Daoy (cell line): ENCODE measurements around the gene SENP6. TPM values are rescaled to one million over a fixed set of nuclear protein-coding genes. Genes with fewer than 3 reads are reported as not detected.

Experiments
- DNase-seq: peaks from one replicate; pipeline ENCODE4 v3.0.0-alpha.2; 2015; ENCODE audit warnings: low read depth
- total RNA-seq: library from RNA; depleted of rRNA; stranded (reverse); fragments of >200 nt; shearing (Covaris generic); gene quantifications from 2 replicates; pipeline ENCODE4 v1.2.3, GENCODE V29; 2014; rRNA removed

The SENP6 gene
- total RNA-seq, 1 experiment from 2014 or later, result 67.4 TPM

DNA sequence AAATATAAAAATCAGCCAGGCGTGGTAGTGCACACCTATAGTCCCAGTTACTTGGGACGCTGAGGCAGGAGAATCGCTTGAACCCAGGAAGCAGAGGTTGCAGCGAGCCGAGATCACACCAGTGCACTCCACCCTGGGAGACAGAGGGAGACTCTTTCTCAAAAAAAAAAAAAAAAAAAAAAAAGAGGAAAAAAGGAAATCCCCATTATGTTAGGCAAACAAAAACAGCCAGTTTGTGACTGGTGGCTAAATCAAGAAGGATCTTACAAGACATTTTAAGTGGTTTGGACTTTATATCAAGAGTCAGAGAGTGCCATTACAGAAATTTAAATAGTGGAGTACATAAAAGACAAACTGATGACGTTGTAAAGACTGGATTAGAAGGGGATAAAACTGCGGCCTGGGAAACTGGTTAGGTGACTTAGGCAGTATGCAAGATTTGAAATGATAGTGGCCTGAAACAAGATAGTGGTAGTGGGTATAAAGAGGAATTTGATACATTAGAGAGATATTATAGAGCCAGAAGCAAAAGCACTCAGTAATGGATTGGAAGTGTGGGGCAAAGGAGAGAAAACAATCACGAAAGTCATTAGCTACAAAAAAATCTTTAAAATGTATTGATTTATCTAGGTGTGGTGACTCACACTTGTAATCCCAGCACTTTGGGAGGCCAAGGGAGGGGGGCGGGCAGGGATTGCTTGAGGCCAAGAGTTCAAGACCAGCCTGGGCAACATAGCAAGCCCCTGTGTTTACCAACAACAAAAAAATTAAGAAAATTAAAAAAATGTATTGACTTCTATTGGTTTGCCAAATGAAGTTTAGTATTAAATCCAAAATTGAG is 145.7 kb downstream of the SENP6 start:
- DNase-seq, result no peak

DNA sequence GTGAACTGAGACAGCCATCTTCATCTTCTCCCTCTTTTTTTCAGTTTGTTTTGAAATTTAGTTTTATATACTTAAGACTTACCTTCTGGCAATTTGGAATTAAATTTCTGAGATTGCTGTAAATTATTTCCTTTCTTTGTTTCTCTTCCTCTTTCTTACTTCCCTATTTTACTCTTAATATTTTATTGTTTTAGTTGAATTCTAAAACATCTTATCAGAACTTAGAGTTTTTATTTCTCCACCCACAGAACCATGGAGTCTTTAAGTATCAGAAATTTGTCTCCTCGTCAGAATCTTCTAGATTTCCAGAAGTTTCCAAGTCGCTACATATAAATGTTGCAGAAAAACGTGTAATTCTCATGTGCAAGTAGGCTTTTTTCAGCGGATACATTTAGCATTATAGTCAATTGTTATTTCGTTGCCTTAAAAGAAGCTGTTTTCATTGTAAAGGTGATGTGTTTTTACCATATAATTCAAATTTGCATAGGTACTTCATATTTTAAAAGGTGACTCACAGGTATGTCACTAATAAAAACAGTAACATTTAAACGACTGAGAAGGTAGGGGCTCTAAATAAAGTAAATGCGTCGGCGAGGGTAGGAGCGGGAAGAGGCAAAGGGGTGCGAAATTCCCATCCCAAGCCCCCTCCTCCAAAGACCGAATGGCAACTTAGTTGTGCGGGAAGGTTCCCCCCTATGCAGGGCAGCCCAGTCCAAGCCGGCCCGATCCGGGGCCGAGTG is 146.5 kb downstream of the SENP6 start:
- DNase-seq, result no peak

DNA sequence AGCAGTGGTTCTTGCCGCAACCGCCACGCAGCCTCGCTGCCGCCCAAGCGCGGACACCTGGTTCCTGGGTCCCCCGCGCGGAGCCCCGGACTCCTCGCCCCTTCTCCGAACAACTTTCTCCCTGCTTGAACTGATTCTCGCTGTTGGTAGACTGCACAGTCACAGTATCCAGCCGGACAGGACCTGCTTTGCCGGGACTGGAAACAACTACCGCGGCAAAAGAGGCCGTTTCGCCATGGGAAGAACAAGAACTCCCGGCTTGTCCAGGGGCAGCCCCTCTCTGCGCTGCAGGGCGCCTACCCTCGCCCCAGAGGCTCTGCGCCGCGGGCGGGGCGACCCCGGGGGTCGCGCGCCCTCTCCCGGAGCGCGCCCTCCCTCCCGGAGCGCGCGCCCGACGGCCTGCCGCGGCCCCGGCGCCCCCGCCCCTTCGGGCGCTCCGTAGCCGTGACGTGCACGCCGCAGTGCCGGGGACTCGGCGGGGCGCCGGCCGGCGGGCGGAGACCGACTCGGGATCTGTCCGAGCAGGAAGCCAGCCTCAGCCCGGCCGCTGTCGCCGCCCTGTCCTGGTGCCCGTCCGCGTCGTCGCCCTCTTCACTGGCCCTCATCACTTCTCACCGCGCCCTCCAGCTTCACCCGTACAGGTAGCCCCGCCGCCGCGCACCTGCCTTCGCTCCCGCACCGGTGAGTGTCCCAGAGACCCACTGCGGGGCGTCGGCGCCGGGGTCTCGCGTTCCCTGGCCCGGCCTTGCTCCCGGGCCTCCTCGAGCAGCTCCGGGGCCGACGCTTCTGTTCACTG is 147.3 kb downstream of the SENP6 start, which contains the start of gene MYO6:
MYO6 (plus strand) TSS at position 497 of the 796 bp plus-strand sequence. CDS start 68,309 bp downstream, outside the sequence.
- peak; percentile 82 for DNase-seq

DNA sequence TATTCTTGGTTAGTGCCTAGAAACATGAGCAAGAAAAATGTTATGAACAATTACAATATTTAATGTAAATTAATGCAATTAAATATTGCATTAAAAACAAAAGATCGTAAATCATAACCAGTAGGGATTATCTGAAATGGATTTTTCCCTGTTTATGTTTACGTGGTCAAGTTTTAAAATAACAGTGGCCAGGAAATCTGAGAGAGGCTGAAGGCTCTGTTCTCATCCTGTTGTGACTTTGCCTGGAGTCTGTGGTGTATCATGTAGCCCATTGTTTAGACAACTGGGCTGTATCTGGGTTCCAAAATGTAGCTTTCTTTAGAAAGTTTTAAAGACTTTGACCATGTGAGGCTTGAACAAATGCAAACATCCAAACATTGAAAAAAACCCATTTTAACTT is 149.8 kb downstream of the SENP6 start:
- DNase-seq, result peak; percentile 33

DNA sequence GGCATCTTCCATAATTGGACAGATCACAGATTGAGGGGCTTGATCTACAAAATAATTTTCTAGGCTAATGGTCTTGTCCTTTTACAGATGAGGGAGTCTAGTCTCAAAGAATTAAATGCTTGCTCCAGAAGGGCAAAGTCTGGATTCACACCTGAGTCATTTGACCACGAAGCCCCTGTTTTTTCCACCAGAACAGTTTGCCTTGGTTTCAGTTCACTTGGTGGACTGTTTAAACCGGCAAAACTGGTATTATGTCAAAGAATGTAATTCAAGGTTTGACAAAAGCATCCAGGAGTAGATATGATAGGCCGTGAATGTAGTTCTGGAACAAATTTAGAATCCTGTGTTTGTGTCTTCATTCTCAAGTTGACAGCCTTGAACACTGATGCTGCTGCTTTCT is 150.7 kb downstream of the SENP6 start:
- DNase-seq, result peak; percentile 27

DNA sequence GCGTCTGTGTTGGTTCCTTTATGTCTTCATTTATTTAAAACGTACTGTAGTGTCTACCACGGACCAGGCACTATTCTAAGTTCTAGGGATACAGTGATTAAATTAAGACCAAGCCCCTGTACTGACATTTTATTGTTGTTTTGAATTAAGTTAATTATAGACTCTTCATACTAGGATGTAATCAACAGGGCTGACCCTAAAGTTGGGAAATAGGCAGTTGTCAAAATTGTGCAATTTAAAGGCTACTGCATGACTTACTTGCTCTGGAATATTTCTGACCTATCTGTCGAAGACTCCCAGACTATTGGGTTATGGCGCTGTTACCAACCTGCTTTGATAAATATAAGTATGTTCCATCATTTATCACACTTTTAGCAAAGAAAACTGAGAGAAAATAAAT is 154.0 kb downstream of the SENP6 start:
- DNase-seq, result no peak

DNA sequence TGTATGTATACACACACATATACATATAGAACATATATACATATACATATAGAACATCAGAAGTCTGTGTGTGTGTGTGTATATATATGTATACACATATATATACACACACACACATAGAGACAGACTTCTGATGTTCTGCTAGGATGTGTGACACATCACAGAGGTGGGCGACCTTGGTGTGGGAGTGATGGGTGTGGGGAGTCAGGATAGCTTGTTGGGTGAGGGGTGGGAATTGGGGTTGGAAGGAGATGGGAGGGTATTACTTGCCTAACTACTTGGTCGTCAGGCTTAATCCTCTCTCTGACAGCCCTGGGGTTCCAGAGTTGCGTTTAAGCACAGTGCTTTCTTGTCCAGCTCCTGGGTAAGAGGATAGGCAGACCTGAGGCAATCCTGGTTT is 155.6 kb downstream of the SENP6 start:
- no peak for DNase-seq

DNA sequence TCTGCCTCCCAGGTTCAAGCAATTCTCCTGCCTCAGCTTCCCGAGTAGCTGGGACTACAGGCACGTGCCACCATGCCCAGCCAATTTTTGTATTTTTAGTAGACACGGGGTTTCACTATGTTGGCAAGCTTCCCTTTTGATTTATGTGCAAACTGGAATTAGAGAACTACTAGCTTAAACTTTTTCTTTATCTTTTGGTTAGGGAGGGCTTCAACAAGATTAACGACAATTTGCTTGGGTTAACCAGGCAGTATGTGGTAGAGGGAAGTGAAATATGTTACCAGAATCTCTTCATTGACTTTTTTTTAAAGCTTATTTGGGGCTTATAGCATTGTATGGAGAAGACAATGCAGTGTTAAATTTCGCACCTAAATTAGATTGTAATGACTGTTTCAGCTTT is 156.4 kb downstream of the SENP6 start:
- DNase-seq, result no peak

DNA sequence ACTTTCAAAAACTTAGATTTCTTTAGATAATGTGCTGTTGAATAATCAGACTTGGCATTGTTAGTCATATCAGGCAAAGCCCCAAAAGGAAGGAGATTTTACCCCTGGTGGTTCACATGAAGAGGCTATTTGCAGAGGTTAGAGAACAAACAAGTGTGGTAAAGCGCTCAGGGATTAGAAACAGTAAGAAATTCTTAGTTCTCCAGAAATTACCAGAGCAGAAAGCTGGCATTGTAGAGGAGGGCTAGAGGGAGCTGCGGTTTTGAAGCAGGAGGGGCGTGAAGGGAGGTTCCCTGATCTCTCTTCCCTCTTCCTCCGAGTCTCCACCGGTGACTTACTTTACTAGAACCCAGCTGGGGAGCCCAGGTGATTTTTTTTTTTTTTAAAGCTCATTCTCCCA is 157.5 kb downstream of the SENP6 start:
- no peak for DNase-seq

DNA sequence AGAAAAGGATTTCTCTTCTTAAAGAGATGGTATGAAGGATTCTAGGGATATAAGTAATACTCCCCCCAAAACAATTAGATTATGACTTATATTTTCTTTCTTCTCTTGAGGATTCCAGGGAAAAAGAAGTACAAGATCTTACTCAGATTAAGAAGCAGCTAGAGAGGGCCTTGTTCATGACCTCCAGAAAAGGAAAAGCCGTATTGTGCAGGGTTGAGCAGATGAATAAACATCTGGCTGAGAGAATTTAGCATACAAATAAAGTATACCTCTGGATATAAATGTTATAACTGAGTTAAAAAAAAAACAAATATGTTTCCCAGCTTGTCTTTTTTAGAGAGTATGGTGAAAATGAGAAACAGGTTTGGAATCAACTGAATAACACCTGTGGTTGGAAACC is 158.6 kb downstream of the SENP6 start:
- DNase-seq, result no peak

DNA sequence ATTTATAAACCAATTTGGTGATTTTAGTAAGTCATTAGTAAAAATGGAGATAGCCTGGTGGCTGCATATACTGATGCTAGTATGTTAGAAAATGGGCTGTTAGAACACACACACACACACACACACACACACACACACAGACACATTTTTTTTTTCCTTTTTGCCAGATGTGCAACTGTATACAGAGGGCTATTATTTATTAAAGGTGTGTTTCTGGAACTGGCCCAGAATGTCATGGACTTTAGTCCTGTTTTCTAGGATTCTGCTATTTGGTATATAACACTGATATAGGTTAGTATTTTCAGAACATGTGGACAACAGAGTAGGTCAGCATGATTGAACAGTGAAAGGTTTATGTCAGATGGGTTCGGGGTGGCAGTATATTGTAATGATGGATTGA is 159.8 kb downstream of the SENP6 start:
- DNase-seq, result no peak

DNA sequence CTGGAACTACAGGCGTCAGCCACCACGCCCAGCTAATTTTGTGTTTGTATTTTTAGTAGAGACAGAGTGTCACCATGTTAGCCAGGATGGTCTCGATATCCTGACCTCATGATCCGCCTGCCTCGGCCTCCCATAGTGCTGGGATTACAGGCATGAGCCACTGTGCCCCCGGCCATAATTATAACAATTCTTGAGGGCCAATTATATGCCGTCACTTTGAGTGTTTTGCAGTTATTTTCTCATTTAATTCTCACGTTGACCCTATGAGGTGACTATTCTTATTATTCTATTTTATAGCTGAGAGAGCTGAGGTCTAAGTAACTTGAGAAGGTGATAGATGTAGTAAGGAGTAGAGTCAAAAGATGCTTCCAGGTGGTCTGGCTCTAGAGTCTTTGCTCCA is 160.4 kb downstream of the SENP6 start:
- no peak for DNase-seq

DNA sequence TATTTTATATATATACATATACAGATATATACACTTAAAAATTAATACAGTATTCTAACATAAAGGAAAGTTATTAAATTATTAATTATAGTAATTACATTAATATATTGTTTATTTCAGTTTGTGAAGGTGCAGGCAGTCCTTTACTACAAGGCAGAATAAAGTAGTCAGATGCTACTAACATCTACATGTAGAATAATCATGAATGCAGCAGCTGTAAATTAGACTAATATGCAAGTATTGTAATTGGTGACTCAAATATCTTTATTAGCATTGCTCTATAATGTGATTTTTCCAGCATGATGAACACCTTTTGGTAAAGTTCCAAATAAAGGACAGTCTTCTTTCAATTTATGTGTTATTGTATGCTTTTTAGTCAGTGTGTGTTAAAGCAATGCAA is 164.7 kb downstream of the SENP6 start:
- DNase-seq, result no peak

Other genes with a start within 250 kb of the SENP6 start
- 0.40 TPM in 1 of 2 replicates, not detected in the other for gene FILIP1, start 108.1 kb upstream of the SENP6 start, total RNA-seq
- gene MYO6, start 147.4 kb downstream of the SENP6 start, total RNA-seq, result 4.6 and 7.0 TPM in 2 replicates